HTR-8/SVneo (cell line): ENCODE results near the gene ARNT2.
A peak's percentile ranks its signal among the peaks of the same experiment; 100 is the strongest.
"Not testable (repeated sequence)": the region's sequence is repeated elsewhere in the genome, so short reads cannot be mapped to it uniquely, and the experiment has no call there.

Experiments
- DNase-seq: peaks from one replicate; pipeline ENCODE4 v3.0.0; 2011; ENCODE audit warnings: low spot score, mixed read lengths; ENCODE audit not compliant: insufficient read length
- FAIRE-seq: peaks from 2 replicates; lab custom pipeline; 2011; peaks lifted over from hg19 to GRCh38; lab: Jason Lieb, UNC

ARNT2 gene

GRCh38 chr15:80404057-80404760 is at the start of gene ARNT2:
TSS of gene ARNT2 (plus strand) at chr15:80404382. CDS start at chr15:80404516, 134 bp downstream.
- FAIRE-seq (peak; percentile 55), DNase-seq (peak; percentile 30)

GRCh38 chr15:80367094-80367493 is 37.1 kb upstream of the ARNT2 start:
- FAIRE-seq (no peak), DNase-seq (no peak)

GRCh38 chr15:80367661-80368060 is 36.5 kb upstream of the ARNT2 start:
- DNase-seq: no peak
- no peak for FAIRE-seq

DNA sequence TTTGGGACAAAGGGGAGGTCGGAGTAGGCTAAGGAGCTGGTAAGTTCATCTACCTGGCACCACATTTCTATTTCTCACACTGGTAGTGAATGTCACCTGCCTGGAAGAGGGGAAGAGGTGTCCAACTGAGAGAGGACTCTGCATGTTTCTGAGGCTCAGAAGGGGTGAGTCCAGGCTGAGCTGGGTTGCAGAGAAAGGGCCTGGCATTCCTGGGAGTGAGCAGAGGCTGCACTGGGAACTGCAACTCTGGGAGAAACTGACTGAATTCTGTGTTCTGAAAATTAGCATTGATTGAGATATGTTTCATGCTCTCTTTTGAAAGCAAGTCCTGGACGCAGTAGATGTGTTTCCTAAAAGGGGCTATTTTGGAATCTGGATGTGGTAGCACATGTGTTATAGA is 32.3 kb upstream of the ARNT2 start:
- no peak for DNase-seq
- no peak for FAIRE-seq

DNA sequence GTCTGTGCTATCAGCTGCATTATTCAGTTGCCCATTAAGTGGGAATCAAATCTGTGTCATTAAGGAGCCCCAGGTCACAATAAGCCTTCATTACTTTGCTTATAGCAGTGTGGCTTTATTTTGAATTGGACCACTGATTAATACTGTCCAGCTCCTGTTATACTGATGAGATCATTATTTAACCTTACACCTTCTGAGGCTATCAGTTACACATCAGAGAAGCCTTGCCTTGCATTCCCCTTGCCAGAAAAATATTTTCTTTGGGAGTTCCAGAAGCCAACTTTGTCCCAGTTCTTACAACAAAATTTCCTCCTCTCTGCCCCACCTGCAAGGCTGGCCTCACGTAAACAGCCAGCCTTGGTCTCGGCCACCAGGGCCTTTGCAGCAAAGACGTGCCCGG is 29.7 kb upstream of the ARNT2 start:
- no peak for FAIRE-seq
- no peak for DNase-seq

DNA sequence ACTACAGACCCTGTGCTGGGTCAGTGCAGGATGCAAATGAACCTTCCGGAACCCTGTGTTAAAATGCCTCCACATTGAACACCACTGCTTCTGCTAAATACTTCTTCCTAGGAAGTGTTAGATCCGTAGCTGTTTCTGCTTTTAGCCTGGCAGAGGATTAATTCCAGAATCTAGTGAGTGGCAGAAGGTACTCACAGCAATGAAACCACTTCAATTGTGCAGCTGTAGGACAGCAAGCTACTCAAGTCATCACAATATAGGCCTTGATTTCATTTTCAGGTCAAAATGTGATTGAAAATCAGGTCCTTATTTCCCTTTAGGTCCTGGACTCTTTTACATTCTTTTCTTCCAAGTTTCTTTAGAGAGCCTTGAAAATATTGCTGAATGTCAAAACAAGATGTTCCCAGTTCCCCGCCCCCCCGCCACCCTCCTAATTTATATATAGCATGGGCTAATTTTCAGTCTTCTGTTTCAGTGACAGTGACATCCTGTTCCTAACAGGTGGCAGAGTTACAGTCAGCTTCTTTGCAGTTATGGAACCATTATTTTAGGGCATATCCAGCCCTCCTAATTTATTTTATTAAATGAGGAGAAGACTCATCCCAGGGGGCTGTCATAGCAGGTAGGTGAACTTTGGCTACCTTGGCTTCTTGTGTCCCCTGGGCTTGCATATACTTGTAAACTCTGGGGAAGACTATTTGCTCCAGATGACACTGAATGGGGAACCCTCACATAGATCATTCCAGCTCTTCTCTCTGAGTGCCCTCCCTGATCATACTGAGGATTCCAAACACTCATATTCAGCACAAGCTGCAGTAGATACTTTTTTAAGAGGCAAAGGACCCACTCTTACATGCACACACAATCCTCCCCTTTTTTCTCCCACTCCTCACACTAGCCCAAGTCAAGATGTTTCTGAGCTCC is 28.0 kb upstream of the ARNT2 start:
- no peak for FAIRE-seq

GRCh38 chr15:80379693-80380092 is 24.5 kb upstream of the ARNT2 start:
- FAIRE-seq (no peak), DNase-seq (no peak)

More for the DNA sequence above, 28.0 kb upstream of the ARNT2 start:
- no peak for DNase-seq

DNA sequence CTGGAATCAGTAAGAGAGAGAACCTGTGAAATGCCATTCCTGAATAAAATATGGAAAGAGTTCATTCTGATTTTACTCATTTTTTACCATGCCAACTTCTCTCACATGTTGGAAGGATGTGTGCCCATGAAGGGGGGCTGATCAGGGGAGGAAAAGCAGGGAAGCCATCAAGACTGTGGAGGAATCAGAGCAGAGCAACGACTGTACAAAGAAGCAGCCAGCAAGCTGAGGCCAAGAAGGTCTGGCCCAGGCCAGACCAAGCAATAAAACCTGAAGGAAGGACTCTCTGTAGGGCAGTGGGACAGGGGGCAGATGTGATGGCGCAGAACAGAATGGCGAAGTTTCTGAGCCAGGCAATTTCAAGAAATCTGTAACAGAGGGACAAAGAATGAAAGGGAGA is 24.0 kb upstream of the ARNT2 start:
- no peak for DNase-seq
- FAIRE-seq: no peak

DNA sequence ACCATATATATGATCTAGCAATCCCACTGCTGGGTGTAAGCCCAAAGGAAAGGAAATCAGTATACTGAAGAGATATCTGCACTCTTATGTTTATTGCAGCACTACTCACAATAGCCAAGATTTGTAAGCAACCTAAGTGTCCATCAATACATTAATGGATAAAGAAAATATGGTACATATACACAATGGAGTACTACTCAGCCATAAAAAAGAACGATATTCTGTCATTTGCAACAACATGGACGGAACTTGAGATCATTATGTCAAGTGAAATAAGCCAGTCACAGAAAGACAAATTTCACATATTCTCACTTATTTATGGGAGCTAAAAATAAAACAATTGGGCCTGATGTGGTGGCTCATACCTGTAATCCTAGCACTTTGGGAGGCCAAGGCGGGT is 21.9 kb upstream of the ARNT2 start:
- no peak for FAIRE-seq
- no peak for DNase-seq

- DNase-seq (no peak), FAIRE-seq (no peak)
These were observed 19.8 kb upstream of the ARNT2 start for GRCh38 chr15:80384432-80384831.

GRCh38 chr15:80386151-80386550 is 18.0 kb upstream of the ARNT2 start:
- FAIRE-seq (no peak), DNase-seq (no peak)

DNA sequence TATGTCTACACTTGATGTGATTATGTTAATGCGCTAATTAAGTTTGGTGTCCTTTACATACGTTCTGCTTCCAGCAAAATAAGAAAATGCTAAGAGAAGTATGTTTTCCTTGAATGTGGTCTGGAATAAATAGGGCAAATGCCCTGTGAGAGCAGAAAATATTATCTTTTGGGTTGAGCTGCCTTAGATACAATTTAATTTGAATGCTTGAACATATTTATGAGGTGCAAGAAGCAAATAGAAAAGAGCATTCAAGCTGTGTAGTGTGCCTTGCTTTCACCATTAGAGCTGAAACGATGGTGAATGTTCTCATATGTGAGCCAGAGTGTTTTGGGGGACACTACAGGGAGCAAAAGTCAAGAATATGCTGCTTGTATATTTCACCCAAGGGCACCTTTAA is 15.9 kb upstream of the ARNT2 start:
- FAIRE-seq: no peak
- DNase-seq: no peak

GRCh38 chr15:80389370-80389769 is 14.8 kb upstream of the ARNT2 start:
- FAIRE-seq (no peak), DNase-seq (no peak)

GRCh38 chr15:80390942-80391341 is 13.2 kb upstream of the ARNT2 start:
- DNase-seq, FAIRE-seq: not testable (repeated sequence)

DNA sequence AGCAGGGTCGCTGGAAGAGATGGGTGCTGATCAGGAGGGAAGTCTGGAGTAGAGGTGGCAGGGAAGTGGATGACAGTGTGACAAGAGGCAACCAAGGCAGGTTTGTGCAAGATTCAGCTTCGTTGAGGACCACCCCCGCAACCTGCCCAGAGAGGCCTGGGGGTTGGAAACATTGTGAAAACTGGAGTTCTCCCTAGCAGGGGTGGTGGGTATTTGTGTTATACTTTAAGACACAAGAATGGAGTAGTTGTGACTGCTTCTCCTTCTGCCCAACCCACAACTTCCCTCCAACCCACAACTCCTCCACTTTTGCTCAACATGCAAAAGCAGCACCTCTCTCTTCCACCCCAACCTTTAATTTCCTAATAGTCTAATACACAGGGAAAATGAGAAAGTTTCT is 8.6 kb upstream of the ARNT2 start:
- FAIRE-seq (no peak), DNase-seq (no peak)

DNA sequence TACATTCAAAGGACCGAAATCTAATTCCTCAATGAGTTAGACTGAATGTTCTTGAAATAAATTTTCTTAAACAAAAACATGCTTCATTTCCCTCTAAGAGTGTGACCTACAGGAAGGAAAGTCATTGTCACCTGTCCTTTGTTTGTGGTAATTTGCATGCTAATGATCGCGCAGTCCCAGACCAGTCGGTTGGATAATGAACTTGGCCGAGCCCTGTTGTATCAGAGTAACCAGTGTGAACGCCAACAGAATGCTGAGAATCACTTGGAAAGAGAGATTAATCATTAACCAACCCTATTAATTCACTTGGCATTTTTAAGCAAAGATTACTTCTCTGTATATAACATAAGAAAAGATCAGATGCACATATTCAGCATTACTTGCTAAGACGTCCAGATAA is 8.1 kb upstream of the ARNT2 start:
- no peak for FAIRE-seq
- no peak for DNase-seq

DNA sequence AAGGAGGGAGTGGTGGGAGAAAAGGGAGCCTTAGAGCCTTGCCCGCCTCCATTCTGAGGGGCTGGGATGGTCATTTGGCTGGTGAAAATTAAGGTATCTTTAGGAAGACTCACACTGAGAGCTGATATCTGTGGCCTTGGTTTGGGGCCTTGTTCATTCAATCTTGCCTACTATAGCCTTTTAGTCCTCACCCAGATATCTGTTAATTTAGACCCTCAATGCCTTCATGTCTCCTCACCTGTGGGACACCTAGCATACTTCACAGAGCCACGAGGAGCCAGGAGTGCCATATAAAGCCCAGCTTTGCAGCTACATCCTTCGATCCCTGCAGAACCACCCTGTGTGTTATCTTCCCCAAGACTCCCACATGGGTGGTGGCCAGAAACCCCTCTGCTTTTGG is 4.7 kb upstream of the ARNT2 start:
- DNase-seq: no peak
- FAIRE-seq: no peak

DNA sequence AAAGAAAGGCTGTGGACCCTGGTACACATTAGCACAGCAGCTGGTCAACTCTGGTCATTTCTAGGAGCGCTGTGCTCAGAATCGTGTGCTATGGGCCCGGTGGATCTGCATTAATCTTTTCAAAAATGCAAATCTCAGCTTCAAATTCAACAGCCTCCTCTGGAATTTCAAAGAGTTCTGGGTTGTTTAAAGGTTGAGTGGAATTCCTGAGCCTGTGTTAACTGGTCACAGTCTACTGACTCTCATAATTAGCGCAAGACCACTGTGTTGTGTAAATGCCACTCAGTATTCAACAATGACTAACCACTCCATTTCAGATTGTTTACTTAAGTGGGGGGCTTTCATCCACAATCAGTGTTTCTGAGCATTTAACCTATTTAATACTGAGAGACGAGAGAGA is 2.7 kb upstream of the ARNT2 start:
- DNase-seq: no peak
- no peak for FAIRE-seq

GRCh38 chr15:80402339-80402738 is 1.8 kb upstream of the ARNT2 start:
- no peak for DNase-seq
- no peak for FAIRE-seq

- FAIRE-seq (no peak), DNase-seq (no peak)
These were observed 498 bp upstream of the ARNT2 start for GRCh38 chr15:80403712-80404056.

GRCh38 chr15:80404761-80405553 is 775 bp downstream of the ARNT2 start:
- DNase-seq (peak; percentile 47), FAIRE-seq (no peak)
